ENCODE measurements around the gene ZCWPW2.

The ZCWPW2 gene

GRCh38 chr3:28575100-28575745 is 226.7 kb downstream of the ZCWPW2 start:
- Histone ChIP-seq H3K4me3 (peak overlapping the region; percentile 68 to 84), H3K27me3 (no peaks in the 10 kb centered on the region), H3K9me3 (no peaks in the 10 kb centered on the region), H3K36me3 (no peaks in the 10 kb centered on the region), H3K4me1 (peaks cover 0 to 21% (median 5%) of the 10 kb centered on the region in 4 donors), H3K27ac (peak overlapping the region; percentile 72 to 82)
- no peak for TF ChIP-seq CTCF (IDR thresholded peaks at IDR 0.05)
- intact Hi-C loops (cut with DNase I; ENCODE audit: low total_unique reads), result no loop called here
- peak; percentile 23 to 71 for DNase-seq
